SW 1271 (cell line): ENCODE results near the gene RPN1.
A peak's percentile ranks its signal among the peaks of the same experiment; 100 is the strongest.
"Not testable (repeated sequence)": the region's sequence is repeated elsewhere in the genome, so short reads cannot be mapped to it uniquely, and the experiment has no call there.

ENCODE experiments used
- DNase-seq, 2 experiments: peaks; one replicate each; lab custom pipeline; 2025; lab: John Stamatoyannopoulos, UW

Gene RPN1

GRCh38 chr3:128650096-128651050, at the start of gene RPN1:
Gene RPN1, minus strand, starts transcription at chr3:128650818. Its CDS starts 18 bp downstream, at chr3:128650800.
- peak; percentile 76 to 88 for DNase-seq

GRCh38 chr3:128698211-128699047, 47.8 kb upstream of the RPN1 start:
- DNase-seq: no peak

GRCh38 chr3:128697341-128697740, 46.7 kb upstream of the RPN1 start:
- no peak for DNase-seq

GRCh38 chr3:128693696-128694095, 43.1 kb upstream of the RPN1 start:
- DNase-seq: no peak

- no peak for DNase-seq
These were observed 38.4 kb upstream of the RPN1 start for GRCh38 chr3:128689060-128689459.

GRCh38 chr3:128686465-128686864, 35.8 kb upstream of the RPN1 start:
- no peak for DNase-seq

- DNase-seq: no peak
These were observed 34.5 kb upstream of the RPN1 start for GRCh38 chr3:128684986-128685726.

GRCh38 chr3:128683957-128684356, 33.3 kb upstream of the RPN1 start:
- DNase-seq: no peak

GRCh38 chr3:128681369-128681829, 30.8 kb upstream of the RPN1 start:
- DNase-seq: no peak

GRCh38 chr3:128680603-128681368, 30.2 kb upstream of the RPN1 start:
- peak; percentile 96 to 98 for DNase-seq

GRCh38 chr3:128679338-128679737, 28.7 kb upstream of the RPN1 start:
- no peak for DNase-seq

GRCh38 chr3:128675802-128676201, 25.2 kb upstream of the RPN1 start:
- not testable (repeated sequence) for DNase-seq

- no peak for DNase-seq
These were observed 23.7 kb upstream of the RPN1 start for GRCh38 chr3:128674161-128674784.

- no peak for DNase-seq
These were observed 17.0 kb upstream of the RPN1 start for GRCh38 chr3:128667641-128668040.

- peak in 1 of 2 experiments; percentile 37 for DNase-seq
These were observed 14.9 kb upstream of the RPN1 start for GRCh38 chr3:128665362-128666021.

- DNase-seq: no peak
These were observed 12.5 kb upstream of the RPN1 start for GRCh38 chr3:128663151-128663550.

GRCh38 chr3:128655531-128655930, 4.9 kb upstream of the RPN1 start:
- DNase-seq: no peak

GRCh38 chr3:128653993-128654805, 3.6 kb upstream of the RPN1 start:
- DNase-seq: not testable (repeated sequence)

- not testable (repeated sequence) for DNase-seq
These were observed 2.9 kb upstream of the RPN1 start for GRCh38 chr3:128653383-128653992.
